Esophagus muscularis mucosa (tissue), 3 donors: ENCODE data around the gene RNF144B.

Experiments
- POLR2A ChIP-seq: fragments of 450-650 bp; IDR thresholded peaks from one replicate; pipeline ENCODE4 v1.6.1; 2017; ENCODE audit warnings: antibody characterized with exemption, moderate library complexity, mild to moderate bottlenecking, low read depth
- TF ChIP-seq, protein P1 (sequence below), 3 experiments: fragments of 200-600 bp in 2 of 3; fragments of 450-650 bp in 1 of 3; sonication (generic) in 2 of 3; IDR thresholded peaks; one replicate each; pipeline ENCODE4 v1.5.1; 2017 to 2019; ENCODE audit warnings: antibody characterized with exemption in 3 of 3, mild to moderate bottlenecking in 2 of 3, moderate library complexity in 1 of 3

DNA sequence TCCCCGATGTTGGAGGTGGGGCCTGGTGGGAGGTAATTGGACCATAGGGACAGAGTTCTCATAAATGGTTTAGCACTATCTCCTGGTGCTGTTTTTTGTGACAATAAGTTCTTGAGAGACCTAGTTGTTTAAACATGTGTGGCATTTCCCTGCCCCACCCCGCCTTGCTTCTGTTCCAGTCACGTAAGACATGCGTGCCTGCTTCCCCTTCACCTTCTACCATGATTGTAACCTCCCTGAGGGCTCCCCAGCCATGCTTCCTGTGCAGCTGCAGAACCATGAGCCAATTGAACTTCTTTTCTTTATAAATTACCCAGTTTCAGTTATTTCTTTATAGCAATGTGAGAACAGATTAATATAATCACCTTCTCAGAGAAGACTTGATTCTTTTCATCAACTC, 2.5 kb upstream of the RNF144B start:
- TF ChIP-seq, protein P1, sequence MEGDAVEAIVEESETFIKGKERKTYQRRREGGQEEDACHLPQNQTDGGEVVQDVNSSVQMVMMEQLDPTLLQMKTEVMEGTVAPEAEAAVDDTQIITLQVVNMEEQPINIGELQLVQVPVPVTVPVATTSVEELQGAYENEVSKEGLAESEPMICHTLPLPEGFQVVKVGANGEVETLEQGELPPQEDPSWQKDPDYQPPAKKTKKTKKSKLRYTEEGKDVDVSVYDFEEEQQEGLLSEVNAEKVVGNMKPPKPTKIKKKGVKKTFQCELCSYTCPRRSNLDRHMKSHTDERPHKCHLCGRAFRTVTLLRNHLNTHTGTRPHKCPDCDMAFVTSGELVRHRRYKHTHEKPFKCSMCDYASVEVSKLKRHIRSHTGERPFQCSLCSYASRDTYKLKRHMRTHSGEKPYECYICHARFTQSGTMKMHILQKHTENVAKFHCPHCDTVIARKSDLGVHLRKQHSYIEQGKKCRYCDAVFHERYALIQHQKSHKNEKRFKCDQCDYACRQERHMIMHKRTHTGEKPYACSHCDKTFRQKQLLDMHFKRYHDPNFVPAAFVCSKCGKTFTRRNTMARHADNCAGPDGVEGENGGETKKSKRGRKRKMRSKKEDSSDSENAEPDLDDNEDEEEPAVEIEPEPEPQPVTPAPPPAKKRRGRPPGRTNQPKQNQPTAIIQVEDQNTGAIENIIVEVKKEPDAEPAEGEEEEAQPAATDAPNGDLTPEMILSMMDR (IDR thresholded peaks at IDR 0.05), result no peak
- no peak for TF ChIP-seq POLR2A
